ENCODE data around the gene AFG3L2.
A peak's percentile ranks its signal among the peaks of the same experiment; 100 is the strongest.
"Not testable (repeated sequence)": the region's sequence is repeated elsewhere in the genome, so short reads cannot be mapped to it uniquely, and the experiment has no call there.

AFG3L2 gene

DNA sequence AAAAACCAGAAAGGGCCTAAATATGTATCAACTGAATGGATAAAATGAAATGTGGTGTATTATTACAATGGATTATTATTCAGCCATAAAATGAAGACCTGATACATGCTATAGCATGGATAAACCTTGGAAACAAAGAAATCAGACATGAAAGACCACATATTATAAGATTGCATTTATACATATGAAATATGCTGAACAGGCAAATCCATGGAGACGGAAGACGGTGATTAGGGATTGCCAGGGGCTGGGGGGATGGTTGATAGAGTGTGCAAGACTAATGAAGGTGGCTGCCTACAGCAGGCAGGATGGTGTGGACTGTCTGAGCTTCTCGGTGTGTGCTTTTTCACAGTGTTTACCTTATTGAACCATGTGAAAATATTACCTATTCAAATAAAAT is 11.4 kb upstream of the AFG3L2 start:
- Mint-ChIP-seq H3K27ac (no peak overlapping the region), H3K4me1 (ENCODE audit: low read depth in 2 of 2) (no peaks in the 10 kb centered on the region), H3K27me3 (no peaks in the 10 kb centered on the region), H3K36me3 (ENCODE audit: insufficient read depth) (no peaks in the 10 kb centered on the region), H3K4me3 (no peak overlapping the region), H3K9me3 (no peaks in the 10 kb centered on the region)
- ATAC-seq (replicated peaks) (no peak), DNase-seq (no peak)

DNA sequence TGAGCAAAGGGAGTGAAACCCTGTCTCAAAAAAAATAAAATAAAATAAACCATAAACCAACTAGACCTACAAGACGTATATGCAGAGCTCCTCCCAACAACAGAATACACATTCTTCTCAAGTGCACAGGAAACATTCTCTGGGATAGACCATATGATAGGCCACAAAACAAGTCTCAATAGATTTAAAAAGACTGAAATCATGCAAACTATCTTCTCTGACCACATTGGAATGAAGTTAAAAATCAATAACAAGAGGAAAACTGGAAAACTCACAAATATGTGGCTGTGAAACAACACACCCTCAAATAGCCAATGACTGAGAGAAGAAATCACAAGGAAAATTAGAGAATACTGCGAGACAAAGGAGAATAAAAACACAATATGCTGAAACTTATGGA is 7.2 kb upstream of the AFG3L2 start:
- no peak for ATAC-seq (replicated peaks)
- peaks cover 3% of the 10 kb centered on the region for H3K36me3 Mint-ChIP-seq (ENCODE audit: insufficient read depth)
- H3K4me1 Mint-ChIP-seq (ENCODE audit: low read depth in 2 of 2), result no peaks in the 10 kb centered on the region

GRCh38 chr18:12383759-12384158 is 6.7 kb upstream of the AFG3L2 start:
- ATAC-seq (replicated peaks); H3K4me3 Mint-ChIP-seq; H3K9me3 Mint-ChIP-seq; H3K27ac Mint-ChIP-seq; DNase-seq; H3K4me1 Mint-ChIP-seq (ENCODE audit: low read depth in 2 of 2); H3K36me3 Mint-ChIP-seq (ENCODE audit: insufficient read depth); H3K27me3 Mint-ChIP-seq: not testable (repeated sequence)

More for the DNA sequence above, 7.2 kb upstream of the AFG3L2 start:
- Mint-ChIP-seq H3K27me3 (no peaks in the 10 kb centered on the region), H3K9me3 (no peaks in the 10 kb centered on the region), H3K27ac (no peak overlapping the region), H3K4me3 (no peak overlapping the region)
- DNase-seq, result no peak

DNA sequence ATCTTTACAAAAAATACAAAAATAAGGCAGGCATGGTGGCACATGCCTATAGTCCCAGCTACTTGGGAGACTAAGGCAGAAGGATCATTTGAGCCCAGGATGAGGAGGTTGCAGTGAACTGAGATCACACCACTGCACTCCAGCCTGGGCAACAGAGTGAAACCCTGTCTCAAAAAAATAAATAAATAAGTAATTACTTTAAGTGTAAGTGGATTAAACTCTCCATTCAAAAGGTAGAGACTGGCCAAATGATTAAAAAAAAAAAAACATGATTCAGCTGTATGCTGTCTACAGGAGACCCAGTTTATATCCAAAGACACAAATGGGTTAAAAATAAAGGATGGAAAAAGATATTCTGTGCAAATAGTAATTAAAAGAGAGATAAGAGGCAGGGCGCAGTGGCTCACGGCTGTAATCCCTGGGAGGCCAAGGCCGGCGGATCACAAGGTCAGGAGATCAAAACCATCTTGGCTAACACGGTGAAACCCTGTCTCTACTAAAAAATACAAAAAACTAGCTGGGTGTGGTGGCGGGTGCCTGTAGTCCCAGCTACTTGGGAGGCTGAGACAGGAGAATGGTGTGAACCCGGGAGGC is 5.3 kb upstream of the AFG3L2 start:
- not testable (repeated sequence) for H3K9me3 Mint-ChIP-seq; H3K27ac Mint-ChIP-seq; H3K4me3 Mint-ChIP-seq; H3K4me1 Mint-ChIP-seq (ENCODE audit: low read depth in 2 of 2); H3K27me3 Mint-ChIP-seq; DNase-seq; ATAC-seq (replicated peaks); H3K36me3 Mint-ChIP-seq (ENCODE audit: insufficient read depth)

DNA sequence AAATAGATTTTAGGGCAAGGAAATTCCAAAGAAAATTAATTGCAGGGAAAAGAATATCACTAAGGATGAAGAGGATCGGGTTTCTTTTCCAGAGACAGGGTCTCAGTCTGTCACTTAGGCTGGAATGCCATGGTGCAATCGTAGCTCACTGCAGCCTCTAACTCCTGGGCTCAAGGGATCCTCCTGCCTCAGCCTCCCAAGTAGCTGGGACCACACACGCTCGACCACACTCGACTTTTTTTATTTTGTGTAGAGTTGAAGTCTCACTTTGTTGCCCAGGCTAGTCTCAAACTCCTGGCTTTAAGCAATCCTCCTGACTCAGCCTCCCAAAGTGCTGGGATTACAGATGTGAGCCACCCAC is 1.2 kb upstream of the AFG3L2 start:
- Mint-ChIP-seq H3K4me3 (peak overlapping the region; percentile 88), H3K4me1 (ENCODE audit: low read depth in 2 of 2) (peaks cover 28 to 34% of the 10 kb centered on the region in 2 donors), H3K27ac (peak overlapping the region; percentile 88), H3K36me3 (ENCODE audit: insufficient read depth) (peaks cover 18% of the 10 kb centered on the region)
- H3K9me3 Mint-ChIP-seq; DNase-seq; H3K27me3 Mint-ChIP-seq; ATAC-seq (replicated peaks): not testable (repeated sequence)

DNA sequence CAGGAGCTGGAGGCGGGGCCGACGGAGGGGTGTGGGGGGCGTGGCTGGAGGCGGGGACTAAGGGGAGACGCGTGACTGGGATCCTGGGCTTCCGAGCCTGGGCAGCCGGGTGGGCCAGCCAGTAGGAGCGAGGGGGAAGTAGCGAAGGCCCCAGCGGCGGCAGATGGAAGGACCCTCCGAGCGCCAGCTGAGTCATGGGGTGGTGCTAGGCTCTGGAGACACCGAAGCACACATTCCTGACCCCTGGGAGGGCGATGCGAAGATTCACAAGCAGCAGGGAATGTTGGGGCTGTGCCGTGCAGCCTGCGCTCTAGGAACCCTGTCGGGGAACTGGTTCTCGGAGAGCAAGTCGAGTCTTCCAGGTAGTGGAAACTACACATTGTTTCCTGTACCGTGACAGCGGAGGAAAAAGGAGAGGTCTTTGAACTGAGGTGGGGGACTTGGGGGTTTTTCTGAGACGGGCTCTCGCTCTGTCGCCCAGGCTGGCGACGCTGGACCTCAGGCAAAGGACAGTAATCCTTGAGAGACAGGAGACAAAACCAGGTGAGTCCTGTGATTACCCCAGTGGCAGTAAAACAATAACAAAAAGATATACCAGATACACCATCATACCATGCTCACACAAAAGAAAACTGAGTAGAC is 650 bp upstream of the AFG3L2 start:
- no peaks in the 10 kb centered on the region for H3K27me3 Mint-ChIP-seq
- H3K4me3 Mint-ChIP-seq, result peak overlapping the region; percentile 88
- peak overlapping the region; percentile 88 for H3K27ac Mint-ChIP-seq
- H3K36me3 Mint-ChIP-seq (ENCODE audit: insufficient read depth), result peaks cover 18% of the 10 kb centered on the region
- peaks cover 33 to 38% of the 10 kb centered on the region in 2 donors for H3K4me1 Mint-ChIP-seq (ENCODE audit: low read depth in 2 of 2)
- H3K9me3 Mint-ChIP-seq, result no peaks in the 10 kb centered on the region
- DNase-seq (no peak), ATAC-seq (replicated peaks) (no peak)

GRCh38 chr18:12376034-12376753 is 833 bp downstream of the AFG3L2 start:
- no peaks in the 10 kb centered on the region for H3K27me3 Mint-ChIP-seq
- H3K4me3 Mint-ChIP-seq, result peak overlapping the region; percentile 83 to 88
- DNase-seq (peak in 1 of 3 experiments; percentile 3), ATAC-seq (replicated peaks) (no peak)
- no peaks in the 10 kb centered on the region for H3K9me3 Mint-ChIP-seq
- peaks cover 38 to 47% of the 10 kb centered on the region in 2 donors for H3K4me1 Mint-ChIP-seq (ENCODE audit: low read depth in 2 of 2)
- H3K36me3 Mint-ChIP-seq (ENCODE audit: insufficient read depth), result peaks cover 18% of the 10 kb centered on the region
- peak overlapping the region; percentile 88 for H3K27ac Mint-ChIP-seq

DNA sequence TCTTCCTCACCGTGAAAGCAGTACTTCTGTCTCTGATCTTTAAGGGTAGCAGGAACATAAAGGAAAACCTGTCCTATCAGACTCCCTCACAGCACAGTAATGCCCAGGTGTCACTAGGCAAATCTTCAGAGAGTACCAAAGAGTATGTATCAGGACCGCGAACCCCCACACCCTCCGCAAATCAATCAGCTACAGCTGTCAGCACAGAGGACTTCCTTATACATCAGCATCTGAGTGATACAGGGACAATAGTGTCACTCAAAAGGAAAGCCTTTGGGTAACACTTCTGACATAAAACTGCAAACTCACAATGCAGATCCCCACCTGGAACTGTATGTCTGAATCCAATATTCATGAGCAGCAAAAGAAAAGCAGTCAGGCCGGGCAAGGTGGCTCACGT is 2.6 kb downstream of the AFG3L2 start:
- Mint-ChIP-seq H3K9me3 (no peaks in the 10 kb centered on the region), H3K4me1 (ENCODE audit: low read depth in 2 of 2) (peaks cover 38 to 52% of the 10 kb centered on the region in 2 donors), H3K27ac (no peak overlapping the region), H3K4me3 (peak overlapping the region; percentile 83 to 88), H3K36me3 (ENCODE audit: insufficient read depth) (peaks cover 25% of the 10 kb centered on the region), H3K27me3 (no peaks in the 10 kb centered on the region)
- ATAC-seq (replicated peaks) (no peak), DNase-seq (no peak)

DNA sequence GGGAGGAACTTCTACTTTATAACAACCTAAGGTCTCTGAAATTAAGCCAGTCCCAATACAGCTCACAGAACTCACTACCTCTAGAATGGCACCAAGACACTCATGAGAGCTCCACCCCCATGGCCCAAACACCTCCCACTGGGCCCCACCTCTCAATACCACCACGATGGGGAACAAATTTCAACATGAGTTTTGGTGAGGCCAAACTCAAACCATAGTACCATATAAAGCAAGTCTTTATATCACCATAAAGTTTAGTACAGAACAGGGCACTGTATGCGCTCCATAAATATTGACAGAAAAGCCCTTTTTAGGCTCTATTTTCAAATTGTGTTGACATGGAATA is 3.3 kb downstream of the AFG3L2 start:
- Mint-ChIP-seq H3K4me3 (no peak overlapping the region), H3K9me3 (no peaks in the 10 kb centered on the region), H3K36me3 (ENCODE audit: insufficient read depth) (peaks cover 30% of the 10 kb centered on the region), H3K27me3 (no peaks in the 10 kb centered on the region), H3K27ac (no peak overlapping the region), H3K4me1 (ENCODE audit: low read depth in 2 of 2) (peaks cover 40 to 52% of the 10 kb centered on the region in 2 donors)
- DNase-seq, result no peak
- no peak for ATAC-seq (replicated peaks)

GRCh38 chr18:12373116-12373770 is 3.8 kb downstream of the AFG3L2 start:
- peaks cover 40 to 52% of the 10 kb centered on the region in 2 donors for H3K4me1 Mint-ChIP-seq (ENCODE audit: low read depth in 2 of 2)
- no peak overlapping the region for H3K27ac Mint-ChIP-seq
- no peaks in the 10 kb centered on the region for H3K27me3 Mint-ChIP-seq
- no peaks in the 10 kb centered on the region for H3K9me3 Mint-ChIP-seq
- ATAC-seq (replicated peaks) (no peak), DNase-seq (no peak)
- peaks cover 34% of the 10 kb centered on the region for H3K36me3 Mint-ChIP-seq (ENCODE audit: insufficient read depth)
- no peak overlapping the region for H3K4me3 Mint-ChIP-seq

DNA sequence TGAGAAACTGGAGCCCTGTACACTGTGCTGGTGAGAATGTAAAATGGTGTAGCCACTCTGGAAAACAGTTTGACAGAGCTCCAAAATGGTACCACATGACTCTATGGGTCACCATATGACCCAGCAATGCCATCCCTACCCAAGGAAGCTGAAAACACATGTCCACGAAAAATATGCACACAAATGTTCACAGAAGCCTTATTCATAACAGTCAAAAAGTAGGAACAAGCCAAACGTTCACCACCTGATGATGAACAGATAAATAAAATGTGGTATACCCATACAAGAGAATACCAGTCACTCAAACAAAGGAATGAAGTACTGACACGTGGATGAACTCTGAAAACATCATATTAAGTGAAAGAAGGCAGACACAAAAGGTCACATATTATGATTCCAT is 4.6 kb downstream of the AFG3L2 start:
- DNase-seq (no peak), ATAC-seq (replicated peaks) (no peak)
- no peaks in the 10 kb centered on the region for H3K9me3 Mint-ChIP-seq
- H3K4me3 Mint-ChIP-seq, result no peak overlapping the region
- peaks cover 34 to 46% of the 10 kb centered on the region in 2 donors for H3K4me1 Mint-ChIP-seq (ENCODE audit: low read depth in 2 of 2)
- H3K27ac Mint-ChIP-seq, result no peak overlapping the region
- H3K27me3 Mint-ChIP-seq, result no peaks in the 10 kb centered on the region
- H3K36me3 Mint-ChIP-seq (ENCODE audit: insufficient read depth), result peaks cover 34% of the 10 kb centered on the region

- H3K4me1 Mint-ChIP-seq (ENCODE audit: low read depth in 2 of 2), result peaks cover 34 to 44% of the 10 kb centered on the region in 2 donors
- H3K36me3 Mint-ChIP-seq (ENCODE audit: insufficient read depth), result peaks cover 38% of the 10 kb centered on the region
- H3K27ac Mint-ChIP-seq, result no peak overlapping the region
- no peak for DNase-seq
- H3K9me3 Mint-ChIP-seq, result no peaks in the 10 kb centered on the region
- no peak for ATAC-seq (replicated peaks)
- no peaks in the 10 kb centered on the region for H3K27me3 Mint-ChIP-seq
- no peak overlapping the region for H3K4me3 Mint-ChIP-seq
Measured at GRCh38 chr18:12371590-12371989, 5.4 kb downstream of the AFG3L2 start.

- Mint-ChIP-seq H3K4me3 (no peak overlapping the region), H3K36me3 (ENCODE audit: insufficient read depth) (peaks cover 53% of the 10 kb centered on the region), H3K9me3 (no peaks in the 10 kb centered on the region), H3K27me3 (no peaks in the 10 kb centered on the region), H3K27ac (no peak overlapping the region), H3K4me1 (ENCODE audit: low read depth in 2 of 2) (peaks cover 22 to 28% of the 10 kb centered on the region in 2 donors)
- ATAC-seq (replicated peaks) (no peak), DNase-seq (no peak)
Measured at GRCh38 chr18:12369211-12369610, 7.8 kb downstream of the AFG3L2 start.

Data from effector memory CD8-positive, alpha-beta T cell (primary cell).